Endothelial cell of umbilical vein (primary cell): ENCODE results near the gene KATNAL1. TPM values are rescaled to one million over a fixed set of nuclear protein-coding genes. Genes with fewer than 3 reads are reported as not detected.

Source experiments
- BruUV-seq: library from RNA; stranded (reverse); fragments of 400-500 nt; replicated peaks from 2 replicates; lab custom pipeline; 2021; lab: Mats Ljungman, UMichigan
- CTCF ChIA-PET: fragments of 300-600, 350-600 bp; sonication (Branson Sonifier 250); formaldehyde crosslinking; loops from one replicate; lab custom pipeline; 2021; ENCODE audit warnings: antibody characterized with exemption, inconsistent platforms; lab: Charles Lee
- POLR2A ChIA-PET: fragments of 300-600, 350-600 bp; sonication (Branson Sonifier 250); formaldehyde crosslinking; loops from one replicate; lab custom pipeline; 2021; ENCODE audit warnings: antibody characterized with exemption, inconsistent platforms; lab: Charles Lee
- DNase-seq: peaks from one replicate; pipeline ENCODE4 v3.0.0-alpha.2; 2011; ENCODE audit warnings: low read depth, low spot score
- FAIRE-seq: peaks from 2 replicates; lab custom pipeline; 2011; peaks lifted over from hg19 to GRCh38; lab: Jason Lieb, UNC
- H2AFZ ChIP-seq: 2 replicates; pipeline ENCODE4 v1.6.0; 2012; ENCODE audit warnings: low read depth, low read length, control low read depth, inconsistent platforms
- H3K27ac ChIP-seq: 2 replicates; pipeline ENCODE4 v1.5.1; 2011; ENCODE audit warnings: low read depth, mild to moderate bottlenecking, control low read depth, low read length, moderate library complexity; ENCODE audit not compliant: insufficient read depth
- H3K27me3 ChIP-seq, 2 experiments: 2 replicates each; pipeline versions ENCODE4 v1.6.0 to v1.6.1; 2011; ENCODE audit warnings: low read length in 2 of 2, mixed read lengths in 1 of 2; ENCODE audit not compliant: control insufficient read depth in 2 of 2, insufficient read depth in 2 of 2
- H3K36me3 ChIP-seq, 2 experiments: 2 replicates in 1 of 2; 3 replicates in 1 of 2; pipeline ENCODE4 v1.5.1; 2011; ENCODE audit warnings: low read length in 2 of 2, mild to moderate bottlenecking in 1 of 2, moderate library complexity in 1 of 2; ENCODE audit not compliant: control insufficient read depth in 2 of 2, insufficient read depth in 2 of 2; ENCODE audit errors: extremely low read depth in 1 of 2
- H3K4me1 ChIP-seq: 3 replicates; pipeline ENCODE4 v1.5.1; 2011; ENCODE audit warnings: mild to moderate bottlenecking, low read length; ENCODE audit not compliant: control insufficient read depth, insufficient read depth; ENCODE audit errors: extremely low read depth
- H3K4me2 ChIP-seq: 2 replicates; pipeline ENCODE4 v1.6.1; 2011; ENCODE audit warnings: low read length, control low read depth, mixed read lengths; ENCODE audit not compliant: insufficient read depth
- H3K4me3 ChIP-seq, 3 experiments: fragments of 200-600 bp in 1 of 3; sonication (generic), shearing (Covaris generic) in 1 of 3; replicated peaks in 1 of 3; 2 replicates each; pipeline ENCODE4 v1.5.1; 2011 to 2016; ENCODE audit warnings: control low read depth in 3 of 3, low read length in 3 of 3, mild to moderate bottlenecking in 2 of 3, inconsistent platforms in 1 of 3, low read depth in 1 of 3, moderate library complexity in 1 of 3; ENCODE audit not compliant: insufficient read depth in 1 of 3
- H3K79me2 ChIP-seq: 2 replicates; pipeline ENCODE4 v1.6.0; 2012; ENCODE audit warnings: low read length, inconsistent platforms; ENCODE audit not compliant: control insufficient read depth, insufficient read depth
- H3K9ac ChIP-seq: replicated peaks from 2 replicates; pipeline ENCODE3; 2011; ENCODE audit warnings: low read length, control low read depth; ENCODE audit not compliant: insufficient read depth; ENCODE audit errors: extremely low read depth
- H3K9me1 ChIP-seq: replicated peaks from 3 replicates; pipeline ENCODE4 v1.6.0; 2011; ENCODE audit warnings: mild to moderate bottlenecking, low read length; ENCODE audit not compliant: control insufficient read depth, insufficient read depth; ENCODE audit errors: extremely low read depth
- H3K9me3 ChIP-seq: replicated peaks from 2 replicates; pipeline ENCODE4 v1.5.1; 2012; ENCODE audit warnings: low read length, inconsistent platforms; ENCODE audit not compliant: control insufficient read depth, insufficient read depth
- H4K20me1 ChIP-seq: replicated peaks from 2 replicates; pipeline ENCODE3; 2011; ENCODE audit warnings: mild to moderate bottlenecking, low read length; ENCODE audit not compliant: control insufficient read depth, insufficient read depth; ENCODE audit errors: extremely low read depth
- CTCF ChIP-seq, 2 donors: IDR thresholded peaks; 1 replicate in 1 of 2; 2 replicates in 1 of 2; pipeline ENCODE4 v1.5.1; 2011; ENCODE audit warnings: low read length in 2 of 2, mild to moderate bottlenecking in 2 of 2, moderate library complexity in 2 of 2, control low read depth in 1 of 2, inconsistent platforms in 1 of 2, low read depth in 1 of 2; ENCODE audit not compliant: insufficient read depth in 1 of 2; ENCODE audit errors: extremely low read depth in 1 of 2
- EZH2 ChIP-seq: IDR thresholded peaks from 2 replicates; pipeline ENCODE4 v1.6.1; 2012; ENCODE audit warnings: borderline replicate concordance, low read depth, mild to moderate bottlenecking, moderate library complexity, low read length, inconsistent platforms; ENCODE audit not compliant: severe bottlenecking
- FOS ChIP-seq: IDR thresholded peaks from 2 replicates; pipeline ENCODE4 v1.6.1; 2011; ENCODE audit warnings: mild to moderate bottlenecking, low read length, moderate library complexity, borderline replicate concordance; ENCODE audit not compliant: insufficient read depth
- GATA2 ChIP-seq: IDR thresholded peaks from 2 replicates; pipeline ENCODE4 v1.7.0; 2011; ENCODE audit warnings: low read depth, mild to moderate bottlenecking, moderate library complexity, mixed read lengths, low read length; ENCODE audit not compliant: insufficient read length, insufficient read depth
- JUN ChIP-seq: IDR thresholded peaks from 2 replicates; pipeline ENCODE4 v1.6.1; 2011; ENCODE audit warnings: borderline replicate concordance, low read depth; ENCODE audit not compliant: insufficient read length, insufficient read depth
- MAX ChIP-seq: IDR thresholded peaks from 2 replicates; pipeline ENCODE4 v1.6.1; 2011; ENCODE audit not compliant: insufficient read depth, insufficient read length
- MYC ChIP-seq: IDR thresholded peaks from one replicate; pipeline ENCODE4 v1.6.1; 2011; ENCODE audit warnings: mild to moderate bottlenecking, low read depth, low read length
- POLR2A ChIP-seq: IDR thresholded peaks from 2 replicates; pipeline ENCODE4 v1.6.1; 2012; ENCODE audit warnings: low read depth, mild to moderate bottlenecking, control low read depth, low read length
- POLR2AphosphoS5 ChIP-seq: IDR thresholded peaks from 2 replicates; pipeline ENCODE4 v1.6.1; 2012; ENCODE audit warnings: low read depth, mild to moderate bottlenecking, control low read depth, low read length, moderate library complexity; ENCODE audit not compliant: insufficient read depth
- dilution Hi-C: fragments of 300-500 bp; cut with MboI; formaldehyde crosslinking; loops from one replicate; pipeline ENCODE4 v1.15.0; 2019; ENCODE audit warnings: low sequenced_read_pairs; ENCODE audit not compliant: extremely low pct_ligation_motif_present
- intact Hi-C: fragments of 100-400 bp; cut with micrococcal nuclease; formaldehyde crosslinking; loops from one replicate; pipeline ENCODE4 v1.10.0; 2022
- polyA plus RNA-seq, 4 experiments: library from polyadenylated mRNA; depleted of rRNA in 3 of 4; stranded (reverse) in 3 of 4; unstranded in 1 of 4; fragments of >200 nt; gene quantifications; 2 replicates each; pipeline versions ENCODE4 v1.2.1 to v1.2.3, GENCODE V29; 2011 to 2012; ENCODE audit warnings: missing spikeins in 1 of 4
- total RNA-seq: library from RNA; stranded (reverse); gene quantifications from 2 replicates; pipeline ENCODE4 v1.2.3, GENCODE V29; 2021

KATNAL1 gene
- total and polyA plus RNA-seq, 2 donors (not counting 3 experiments of a cell fraction or from before 2014, with no cell fraction given): 7.2 to 49.2 TPM

GRCh38 chr13:30212256-30212655 is 95.1 kb downstream of the KATNAL1 start:
- CTCF ChIA-PET: no interaction called here
- FAIRE-seq (no peak), DNase-seq (no peak)
- Histone ChIP-seq H3K4me2 (no peak overlapping the region), H3K4me3 (no peak overlapping the region), H3K9me1 (no peaks in the 10 kb centered on the region), H3K79me2 (peaks cover 2% of the 10 kb centered on the region), H4K20me1 (no peaks in the 10 kb centered on the region), H2AFZ (no peak overlapping the region), H3K27me3 (no peaks in the 10 kb centered on the region), H3K9me3 (no peaks in the 10 kb centered on the region), H3K4me1 (peaks cover 3% of the 10 kb centered on the region), H3K36me3 (no peaks in the 10 kb centered on the region), H3K27ac (no peak overlapping the region), H3K9ac (no peak overlapping the region)
- TF ChIP-seq FOS: no peak
- no peak for TF ChIP-seq POLR2AphosphoS5
- no peak for TF ChIP-seq MYC
- no peak for TF ChIP-seq CTCF (IDR thresholded peaks at IDR 0.05; ENCODE audit: extremely low read depth in 1 of 2, insufficient read depth in 1 of 2, low read depth in 1 of 2, low read length in 2 of 2)
- no peak for TF ChIP-seq JUN
- no peak for TF ChIP-seq GATA2
- TF ChIP-seq EZH2: no peak
- TF ChIP-seq POLR2A: no peak
- TF ChIP-seq MAX: no peak
- intact Hi-C loops: no loop called here
- no TSS peak for BruUV-seq
- POLR2A ChIA-PET: no interaction called here
- dilution Hi-C loops: no loop called here
